ENCODE measurements around the gene MCM3AP. TPM values are rescaled to one million over a fixed set of nuclear protein-coding genes. Genes with fewer than 3 reads are reported as not detected.
A peak's percentile ranks its signal among the peaks of the same experiment; 100 is the strongest.
"Not testable (repeated sequence)": the region's sequence is repeated elsewhere in the genome, so short reads cannot be mapped to it uniquely, and the experiment has no call there.

MCM3AP gene
- total RNA-seq, 2 donors from 2014 or later, result 161 to 193 TPM

DNA sequence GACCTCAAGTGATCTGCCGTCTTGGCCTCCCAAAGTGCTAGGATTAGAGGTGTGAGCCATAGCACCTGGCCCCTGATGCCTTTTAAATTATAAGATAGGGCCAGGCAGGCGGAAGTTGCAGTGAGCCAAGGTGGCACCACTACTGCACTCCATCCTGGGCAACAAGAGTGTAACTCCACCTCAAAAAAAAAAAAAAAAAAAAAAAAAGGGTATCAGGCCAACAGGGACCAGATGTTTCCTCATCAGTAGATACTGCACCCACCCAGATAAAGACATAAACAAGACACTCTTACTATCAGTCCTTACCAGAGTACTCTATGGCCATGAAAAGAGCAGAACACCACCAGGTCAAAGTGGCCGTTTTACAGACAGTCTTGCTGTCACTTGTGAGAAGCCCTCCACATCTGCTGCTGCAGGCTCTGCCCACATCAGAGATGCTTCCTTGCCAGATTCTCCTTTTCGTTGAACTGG lies 35.0 kb upstream of the MCM3AP start:
- Mint-ChIP-seq H3K36me3 (no peaks in the 10 kb centered on the region), H3K27me3 (no peaks in the 10 kb centered on the region), H3K27ac (no peak overlapping the region), H3K9me3 (no peaks in the 10 kb centered on the region), H3K4me1 (ENCODE audit: low read depth in 2 of 2) (peaks cover 11 to 14% of the 10 kb centered on the region in 2 donors), H3K4me3 (no peak overlapping the region)
- ATAC-seq (no peak), DNase-seq (ENCODE audit: low spot score) (no peak)

DNA sequence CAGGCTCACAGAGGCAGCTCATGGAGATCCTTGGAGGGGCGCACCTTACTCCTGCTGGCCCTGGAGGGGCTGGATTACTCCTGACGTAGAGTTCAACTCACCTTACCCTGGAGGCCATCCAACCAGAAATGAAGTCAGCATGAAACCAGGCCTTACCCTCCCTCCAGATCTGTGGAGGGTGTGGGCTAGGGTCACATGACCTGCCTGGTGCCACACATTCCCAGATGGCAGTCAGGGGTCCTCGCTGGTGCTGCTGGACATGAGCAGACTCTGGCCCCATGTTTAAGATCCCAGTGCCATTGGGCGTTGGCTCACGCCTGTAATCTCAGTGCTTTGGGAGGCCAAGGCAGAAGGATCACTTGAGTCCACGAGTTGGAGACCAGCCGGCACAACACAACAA lies 33.8 kb upstream of the MCM3AP start:
- Mint-ChIP-seq H3K36me3 (no peaks in the 10 kb centered on the region), H3K27me3 (no peaks in the 10 kb centered on the region), H3K4me3 (no peak overlapping the region), H3K9me3 (no peaks in the 10 kb centered on the region), H3K27ac (no peak overlapping the region), H3K4me1 (ENCODE audit: low read depth in 2 of 2) (peaks cover 10 to 13% of the 10 kb centered on the region in 2 donors)
- DNase-seq (ENCODE audit: low spot score) (no peak), ATAC-seq (no peak)

DNA sequence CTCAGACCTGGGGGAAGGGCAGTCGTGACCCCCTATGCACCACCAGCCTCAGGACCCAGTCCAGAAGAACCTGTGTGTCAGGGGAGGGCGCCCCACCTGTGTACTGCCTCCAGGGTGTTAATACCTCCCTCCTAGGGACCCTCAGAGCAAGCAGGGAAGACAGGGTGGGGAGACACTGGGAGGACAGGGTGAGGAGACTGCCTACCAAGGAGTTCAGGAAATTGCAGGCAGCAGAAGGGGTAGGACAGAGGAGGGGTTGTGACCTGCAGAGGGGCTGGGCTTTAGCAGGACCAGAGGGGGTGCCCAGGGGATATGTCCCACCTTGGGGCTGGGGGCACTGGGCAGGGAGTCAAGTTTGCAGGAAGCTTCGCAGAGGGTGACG lies 33.0 kb upstream of the MCM3AP start:
- DNase-seq (ENCODE audit: low spot score) (no peak), ATAC-seq (no peak)
- Mint-ChIP-seq H3K27me3 (no peaks in the 10 kb centered on the region), H3K27ac (no peak overlapping the region), H3K4me3 (no peak overlapping the region), H3K36me3 (no peaks in the 10 kb centered on the region), H3K9me3 (no peaks in the 10 kb centered on the region), H3K4me1 (ENCODE audit: low read depth in 2 of 2) (peaks cover 10 to 13% of the 10 kb centered on the region in 2 donors)

DNA sequence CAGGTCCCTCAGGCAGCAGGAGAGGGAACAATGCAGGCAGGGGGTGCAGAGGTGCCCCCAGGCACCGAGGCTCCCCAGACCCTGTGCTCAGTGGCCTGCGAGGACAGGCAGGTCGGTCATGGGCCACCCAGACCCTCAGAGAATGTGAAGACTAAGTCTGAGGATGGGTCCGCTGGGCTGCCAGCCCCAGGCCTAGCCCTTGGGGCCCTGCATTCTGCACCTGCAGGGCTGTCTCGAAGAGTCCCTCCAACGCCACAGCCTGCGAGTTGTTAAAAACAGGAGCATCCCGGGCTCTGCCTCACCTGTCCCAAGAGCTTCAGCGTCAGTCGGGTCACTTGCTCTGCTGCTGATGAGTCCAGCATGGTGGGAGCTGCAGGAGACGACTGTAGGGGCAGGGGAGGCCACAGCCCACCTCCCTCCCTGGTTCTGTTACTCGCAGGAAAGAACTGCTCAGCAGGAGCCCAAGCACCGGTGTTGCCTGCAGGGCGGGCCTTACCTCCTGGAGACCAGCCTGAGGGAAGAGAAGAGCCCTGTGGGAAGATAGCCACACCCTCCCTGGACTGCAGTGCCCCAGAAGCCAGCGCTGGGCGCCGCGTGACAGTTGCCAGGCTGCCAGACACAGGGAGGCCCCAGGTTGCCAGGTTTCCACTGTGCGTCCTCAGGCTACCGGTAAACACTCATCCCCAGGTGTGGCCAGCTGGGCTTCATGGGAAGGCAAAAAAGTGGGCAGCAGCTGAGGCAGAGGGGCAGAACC lies 32.5 kb upstream of the MCM3AP start:
- Mint-ChIP-seq H3K9me3 (no peaks in the 10 kb centered on the region), H3K4me3 (no peak overlapping the region), H3K27ac (no peak overlapping the region), H3K4me1 (ENCODE audit: low read depth in 2 of 2) (peaks cover 9 to 10% of the 10 kb centered on the region in 2 donors), H3K27me3 (no peaks in the 10 kb centered on the region), H3K36me3 (no peaks in the 10 kb centered on the region)
- ATAC-seq, result no peak
- DNase-seq (ENCODE audit: low spot score), result no peak

DNA sequence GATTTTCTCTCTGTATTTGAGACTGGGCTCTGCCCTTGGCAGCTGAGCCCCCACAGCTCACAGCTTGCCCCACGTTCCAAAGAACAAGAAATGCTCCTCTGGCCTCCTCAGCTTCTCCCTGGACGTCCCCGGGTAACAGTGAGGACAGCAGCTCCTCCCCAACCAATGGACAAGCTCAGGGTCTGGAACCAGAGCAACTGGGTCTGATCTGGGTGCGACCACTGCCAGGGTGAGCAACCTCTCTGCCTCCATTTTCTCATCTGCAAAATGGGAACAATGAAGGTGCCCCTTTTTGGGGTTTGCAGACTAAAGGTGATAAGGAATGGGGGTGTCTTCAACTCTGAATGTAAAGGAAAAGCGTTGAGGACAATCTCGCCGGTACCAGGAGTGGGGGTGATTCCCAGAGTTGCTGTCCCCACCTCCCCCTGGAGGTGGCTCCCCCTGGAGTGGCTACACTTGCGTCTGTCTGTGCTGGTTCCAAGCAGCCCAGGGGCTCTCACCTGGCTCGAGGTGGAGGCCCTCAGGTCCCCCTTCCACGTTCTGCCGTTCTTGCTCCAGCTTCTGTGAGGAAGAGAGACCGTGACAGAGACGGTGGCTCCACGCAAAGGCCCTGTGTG lies 31.4 kb upstream of the MCM3AP start:
- H3K9me3 Mint-ChIP-seq, result no peaks in the 10 kb centered on the region
- H3K27ac Mint-ChIP-seq, result no peak overlapping the region
- no peak for ATAC-seq
- H3K27me3 Mint-ChIP-seq, result no peaks in the 10 kb centered on the region
- H3K4me3 Mint-ChIP-seq, result no peak overlapping the region
- no peaks in the 10 kb centered on the region for H3K36me3 Mint-ChIP-seq
- no peak for DNase-seq (ENCODE audit: low spot score)
- peaks cover 6 to 8% of the 10 kb centered on the region in 2 donors for H3K4me1 Mint-ChIP-seq (ENCODE audit: low read depth in 2 of 2)

DNA sequence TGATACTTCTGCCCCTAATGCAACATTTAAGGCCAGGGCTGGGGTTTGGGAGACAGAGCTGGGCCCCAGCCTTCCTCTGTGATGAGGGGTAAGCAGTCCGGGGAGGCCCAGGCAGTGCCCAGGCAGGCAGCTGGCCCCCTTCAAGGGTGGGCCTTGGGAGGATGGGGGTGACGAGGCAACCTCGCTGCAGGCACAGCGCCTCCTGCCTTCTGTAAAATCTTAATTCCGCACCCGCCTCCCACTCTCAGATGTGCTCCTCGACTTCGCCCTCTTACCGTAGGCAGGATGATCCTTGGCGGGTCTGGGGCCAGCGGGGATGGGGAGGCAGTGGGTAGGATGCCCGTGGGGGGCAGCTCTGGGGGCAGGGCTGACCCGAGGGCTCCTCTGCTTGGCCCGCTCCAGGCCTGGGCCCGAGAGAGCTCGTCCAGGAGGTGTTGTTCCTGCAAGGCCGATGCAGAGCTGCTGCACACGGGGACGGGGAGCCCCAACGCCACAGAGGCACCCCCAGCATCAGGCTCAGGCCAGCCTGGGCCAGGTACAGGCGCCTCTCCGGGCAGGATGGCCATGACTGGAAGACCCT lies 29.1 kb upstream of the MCM3AP start:
- Mint-ChIP-seq H3K9me3 (no peaks in the 10 kb centered on the region), H3K4me3 (no peak overlapping the region)
- ATAC-seq, result no peak

DNA sequence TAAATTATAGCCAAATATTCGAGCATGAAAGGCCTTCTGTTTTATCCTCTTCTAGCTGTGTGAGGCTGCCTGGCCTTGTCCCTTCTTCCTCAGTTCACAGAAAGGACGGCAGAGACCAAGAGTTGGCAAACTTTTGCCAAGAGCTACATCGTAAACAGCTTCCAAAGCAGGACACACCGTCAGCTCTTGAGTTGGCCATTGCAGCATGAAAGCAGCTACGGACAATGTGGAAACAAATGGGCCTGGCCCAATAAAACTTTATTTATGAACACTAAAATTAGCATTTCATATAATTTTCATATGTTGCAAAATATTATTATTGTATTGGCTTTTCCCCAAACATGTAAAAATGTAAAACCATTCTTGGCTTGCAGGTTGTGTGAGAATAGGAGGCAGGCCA lies 27.5 kb upstream of the MCM3AP start:
- DNase-seq (ENCODE audit: low spot score), result no peak
- Mint-ChIP-seq H3K27ac (no peak overlapping the region), H3K4me1 (ENCODE audit: low read depth in 2 of 2) (no peaks in the 10 kb centered on the region), H3K36me3 (no peaks in the 10 kb centered on the region), H3K9me3 (no peaks in the 10 kb centered on the region), H3K4me3 (no peak overlapping the region), H3K27me3 (no peaks in the 10 kb centered on the region)
- no peak for ATAC-seq

More for the DNA sequence above, 29.1 kb upstream of the MCM3AP start:
- DNase-seq (ENCODE audit: low spot score), result no peak
- H3K4me1 Mint-ChIP-seq (ENCODE audit: low read depth in 2 of 2), result no peaks in the 10 kb centered on the region
- H3K36me3 Mint-ChIP-seq, result no peaks in the 10 kb centered on the region
- H3K27ac Mint-ChIP-seq, result no peak overlapping the region
- H3K27me3 Mint-ChIP-seq, result no peaks in the 10 kb centered on the region

DNA sequence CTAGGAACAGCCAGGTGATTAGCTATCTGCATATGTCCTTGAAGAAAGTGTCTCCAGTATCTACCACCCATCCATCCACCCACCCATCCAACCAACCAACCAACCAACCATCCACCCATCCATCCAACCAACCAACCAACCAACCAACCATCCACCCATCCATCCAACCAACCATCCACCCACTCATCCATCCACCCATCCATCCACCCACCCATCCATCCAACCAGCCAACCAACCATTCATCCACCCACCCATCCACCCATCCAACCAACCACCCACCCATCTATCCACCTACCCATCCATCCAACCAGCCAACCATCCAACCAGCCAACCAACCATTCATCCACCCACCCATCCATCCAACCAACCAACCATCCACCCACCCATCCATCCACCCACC lies 26.2 kb upstream of the MCM3AP start:
- Mint-ChIP-seq H3K4me3 (no peak overlapping the region), H3K27me3 (no peaks in the 10 kb centered on the region), H3K9me3 (no peaks in the 10 kb centered on the region), H3K27ac (no peak overlapping the region), H3K4me1 (ENCODE audit: low read depth in 2 of 2) (peaks cover 0 to 6% of the 10 kb centered on the region in 2 donors), H3K36me3 (no peaks in the 10 kb centered on the region)
- ATAC-seq (no peak), DNase-seq (ENCODE audit: low spot score) (no peak)

DNA sequence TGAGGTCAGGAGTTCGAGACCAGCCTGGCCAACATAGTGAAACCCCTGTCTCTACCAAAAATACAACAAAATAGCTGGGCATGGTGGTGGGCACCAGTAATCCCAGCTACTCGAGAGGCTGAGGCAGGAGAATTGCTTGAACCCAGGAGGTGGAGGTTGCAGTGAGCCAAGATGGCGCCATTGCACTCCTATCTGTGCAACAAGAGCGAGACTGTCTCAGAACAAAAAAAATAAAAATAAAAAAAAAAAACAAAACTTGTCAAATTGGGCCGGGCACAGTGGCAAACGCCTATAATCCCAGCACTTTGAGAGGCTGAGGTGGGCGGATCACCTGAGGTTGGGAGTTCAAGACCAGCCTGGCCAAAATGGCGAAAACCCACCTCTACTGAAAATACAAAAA lies 24.8 kb upstream of the MCM3AP start:
- not testable (repeated sequence) for H3K27ac Mint-ChIP-seq; H3K4me1 Mint-ChIP-seq (ENCODE audit: low read depth in 2 of 2); ATAC-seq; H3K4me3 Mint-ChIP-seq; DNase-seq (ENCODE audit: low spot score); H3K27me3 Mint-ChIP-seq; H3K9me3 Mint-ChIP-seq; H3K36me3 Mint-ChIP-seq

DNA sequence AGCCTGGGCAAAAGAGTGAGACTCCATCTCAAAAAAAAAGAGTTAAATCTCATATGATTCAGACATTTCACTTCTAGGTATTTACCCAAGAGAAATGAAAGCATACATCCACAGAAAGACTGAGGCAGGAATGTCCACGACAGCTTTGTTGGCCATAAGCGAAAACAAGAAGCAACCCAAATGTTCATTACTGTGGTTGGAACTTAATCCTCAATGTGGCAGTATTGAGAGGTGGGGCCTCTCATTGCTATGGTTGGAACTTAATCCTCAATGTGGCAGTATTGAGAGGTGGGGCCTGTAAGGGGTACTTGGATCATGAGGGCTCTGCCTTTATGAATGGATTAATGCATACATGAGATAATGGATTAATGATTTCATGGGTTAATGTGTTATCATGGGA lies 23.0 kb upstream of the MCM3AP start:
- peaks cover 8% of the 10 kb centered on the region for H3K36me3 Mint-ChIP-seq
- H3K9me3 Mint-ChIP-seq, result no peaks in the 10 kb centered on the region
- DNase-seq (ENCODE audit: low spot score), result no peak
- H3K27me3 Mint-ChIP-seq, result no peaks in the 10 kb centered on the region
- H3K27ac Mint-ChIP-seq, result no peak overlapping the region
- ATAC-seq, result no peak
- H3K4me1 Mint-ChIP-seq (ENCODE audit: low read depth in 2 of 2), result peaks cover 0 to 11% of the 10 kb centered on the region in 2 donors
- H3K4me3 Mint-ChIP-seq, result no peak overlapping the region

DNA sequence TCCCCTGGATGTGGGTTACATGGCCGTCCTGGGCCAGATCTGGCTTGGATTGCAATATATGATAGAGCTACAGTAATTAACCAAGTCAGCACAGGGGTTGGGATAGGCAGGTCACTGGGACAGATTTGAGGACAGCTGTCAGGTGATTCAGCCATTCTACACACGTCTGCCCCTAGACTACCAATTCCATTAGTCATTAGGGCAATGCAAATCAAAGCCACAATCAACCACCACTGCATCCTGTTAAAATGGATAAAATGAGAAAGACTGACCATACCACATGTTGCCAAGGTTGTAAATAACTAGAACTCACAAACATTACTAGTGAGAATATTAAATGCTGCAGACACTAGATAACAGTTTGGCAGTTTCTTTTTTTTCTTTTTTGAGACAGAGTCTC lies 22.2 kb upstream of the MCM3AP start:
- ATAC-seq (peak; percentile 43 to 69), DNase-seq (ENCODE audit: low spot score) (no peak)
- Mint-ChIP-seq H3K4me3 (no peak overlapping the region), H3K27ac (no peak overlapping the region), H3K27me3 (no peaks in the 10 kb centered on the region), H3K9me3 (no peaks in the 10 kb centered on the region), H3K36me3 (peaks cover 8% of the 10 kb centered on the region), H3K4me1 (ENCODE audit: low read depth in 2 of 2) (peaks cover 0 to 11% of the 10 kb centered on the region in 2 donors)

DNA sequence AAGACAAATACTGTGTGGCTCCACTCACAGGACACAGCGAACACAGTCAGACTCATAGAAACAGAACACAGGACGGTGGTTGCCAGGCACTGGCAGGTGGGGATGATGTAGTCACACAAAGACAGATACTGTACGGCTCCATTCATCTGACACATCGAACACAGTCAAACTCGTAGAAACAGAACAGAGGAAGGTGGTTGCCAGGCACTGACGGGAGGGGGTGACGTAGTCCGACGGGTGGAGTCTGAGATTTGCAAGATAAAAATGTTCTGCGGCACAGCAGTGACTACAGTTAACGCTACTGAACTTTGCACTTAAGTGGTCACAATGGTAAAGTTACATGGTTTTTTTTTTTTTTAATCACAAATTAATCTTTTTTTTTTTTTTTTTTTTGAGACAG lies 19.5 kb upstream of the MCM3AP start:
- H3K27me3 Mint-ChIP-seq, result no peaks in the 10 kb centered on the region
- H3K27ac Mint-ChIP-seq, result no peak overlapping the region
- no peaks in the 10 kb centered on the region for H3K9me3 Mint-ChIP-seq
- DNase-seq (ENCODE audit: low spot score) (no peak), ATAC-seq (peak; percentile 21 to 55)
- H3K4me3 Mint-ChIP-seq, result no peak overlapping the region
- peaks cover 8% of the 10 kb centered on the region for H3K36me3 Mint-ChIP-seq
- H3K4me1 Mint-ChIP-seq (ENCODE audit: low read depth in 2 of 2), result peaks cover 0 to 11% of the 10 kb centered on the region in 2 donors

DNA sequence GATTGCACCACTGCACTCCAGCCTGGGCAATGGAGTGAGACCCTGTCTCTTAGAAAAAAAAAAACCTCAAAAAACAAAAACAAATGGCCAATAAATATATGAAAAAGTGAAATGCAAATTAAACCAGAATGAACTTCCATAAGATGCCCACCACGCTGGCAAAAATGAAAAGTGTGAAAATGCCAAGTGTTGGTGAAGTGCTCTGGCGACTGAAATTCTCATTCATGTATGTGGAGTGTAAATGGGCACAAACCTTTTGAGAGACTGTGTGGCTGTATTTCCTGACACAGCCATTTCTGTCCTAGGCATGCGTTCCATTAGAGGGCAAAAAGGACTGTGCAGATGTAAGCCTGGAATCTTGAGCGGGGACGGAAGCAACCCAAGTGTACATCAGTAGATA lies 19.0 kb upstream of the MCM3AP start:
- DNase-seq (ENCODE audit: low spot score) (no peak), ATAC-seq (no peak)
- Mint-ChIP-seq H3K4me3 (no peak overlapping the region), H3K27me3 (no peaks in the 10 kb centered on the region), H3K27ac (no peak overlapping the region), H3K9me3 (no peaks in the 10 kb centered on the region), H3K36me3 (peaks cover 8% of the 10 kb centered on the region), H3K4me1 (ENCODE audit: low read depth in 2 of 2) (peaks cover 0 to 11% of the 10 kb centered on the region in 2 donors)

DNA sequence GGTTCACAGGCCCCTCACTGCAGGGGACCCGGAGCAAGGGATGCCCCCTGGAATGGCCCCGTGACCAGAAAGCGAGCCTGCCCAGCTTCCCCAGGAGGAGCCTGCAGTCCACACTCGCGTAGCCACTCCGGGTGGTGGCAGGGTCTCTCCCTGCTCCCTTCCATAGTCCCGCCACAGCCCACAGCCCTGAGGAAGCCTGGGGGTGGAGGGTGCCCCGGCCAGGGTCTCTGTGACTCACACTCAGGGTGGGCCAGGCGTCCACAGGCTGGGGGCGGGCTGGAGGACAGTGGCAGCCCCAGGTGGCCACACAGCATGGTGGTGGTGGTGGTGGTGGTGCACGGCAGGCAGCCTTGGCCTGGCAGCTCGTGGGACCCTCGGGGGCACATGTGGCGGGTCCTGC lies 16.3 kb upstream of the MCM3AP start:
- Mint-ChIP-seq H3K36me3 (peaks cover 8% of the 10 kb centered on the region), H3K27me3 (no peaks in the 10 kb centered on the region), H3K9me3 (no peaks in the 10 kb centered on the region), H3K27ac (no peak overlapping the region), H3K4me3 (no peak overlapping the region), H3K4me1 (ENCODE audit: low read depth in 2 of 2) (peaks cover 0 to 10% of the 10 kb centered on the region in 2 donors)
- DNase-seq (ENCODE audit: low spot score) (no peak), ATAC-seq (no peak)
